BE2C (cell line): ENCODE results near the gene TMEM144.

ENCODE experiments used
- DNase-seq: peaks from one replicate; pipeline ENCODE4 v3.0.0-alpha.2; 2020
- H3K27me3 ChIP-seq: fragments of 250-450 bp; sonication (Bioruptor Pico); 2 replicates; pipeline ENCODE4 v1.5.1; 2020; ENCODE audit warnings: mild to moderate bottlenecking
- H3K36me3 ChIP-seq: fragments of 250-450 bp; sonication (Bioruptor Pico); 2 replicates; pipeline ENCODE4 v1.5.1; 2020; ENCODE audit warnings: mild to moderate bottlenecking
- H3K4me1 ChIP-seq: fragments of 250-450 bp; sonication (Bioruptor Pico); 2 replicates; pipeline ENCODE4 v1.5.1; 2020
- H3K4me3 ChIP-seq: 2 replicates; pipeline ENCODE4 v1.5.1; 2011; ENCODE audit warnings: low read depth, low read length
- H3K9me3 ChIP-seq: fragments of 250-450 bp; sonication (Bioruptor Pico); 2 replicates; pipeline ENCODE4 v1.5.1; 2020
- TF ChIP-seq, protein P1 (sequence below): IDR thresholded peaks from 2 replicates; pipeline ENCODE4 v1.5.1; 2012; ENCODE audit warnings: mild to moderate bottlenecking, low read depth, low read length

Gene TMEM144

DNA sequence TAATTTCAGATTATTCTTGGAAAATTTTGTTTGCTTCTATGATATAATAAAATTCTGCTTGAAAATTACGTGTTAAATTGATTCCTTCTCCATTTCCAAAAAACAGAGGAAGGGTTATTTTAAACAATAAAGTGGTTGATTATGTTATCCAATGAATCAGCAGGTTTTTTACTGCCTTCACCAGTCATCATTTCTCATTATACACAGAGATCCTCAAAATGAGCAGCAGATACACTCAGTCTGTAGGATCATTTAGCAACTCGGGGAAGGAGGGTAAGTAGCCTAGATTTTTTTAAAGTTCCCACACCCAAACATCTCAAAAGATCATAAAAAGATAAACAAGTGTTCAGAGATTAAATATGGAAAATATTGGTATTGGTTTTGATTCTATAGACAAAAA, 6.8 kb upstream of the TMEM144 start:
- no peak for DNase-seq
- Histone ChIP-seq H3K36me3 (no peaks in the 10 kb centered on the region), H3K27me3 (no peaks in the 10 kb centered on the region), H3K9me3 (no peaks in the 10 kb centered on the region), H3K4me3 (no peak overlapping the region), H3K4me1 (no peaks in the 10 kb centered on the region)
- TF ChIP-seq, protein P1, sequence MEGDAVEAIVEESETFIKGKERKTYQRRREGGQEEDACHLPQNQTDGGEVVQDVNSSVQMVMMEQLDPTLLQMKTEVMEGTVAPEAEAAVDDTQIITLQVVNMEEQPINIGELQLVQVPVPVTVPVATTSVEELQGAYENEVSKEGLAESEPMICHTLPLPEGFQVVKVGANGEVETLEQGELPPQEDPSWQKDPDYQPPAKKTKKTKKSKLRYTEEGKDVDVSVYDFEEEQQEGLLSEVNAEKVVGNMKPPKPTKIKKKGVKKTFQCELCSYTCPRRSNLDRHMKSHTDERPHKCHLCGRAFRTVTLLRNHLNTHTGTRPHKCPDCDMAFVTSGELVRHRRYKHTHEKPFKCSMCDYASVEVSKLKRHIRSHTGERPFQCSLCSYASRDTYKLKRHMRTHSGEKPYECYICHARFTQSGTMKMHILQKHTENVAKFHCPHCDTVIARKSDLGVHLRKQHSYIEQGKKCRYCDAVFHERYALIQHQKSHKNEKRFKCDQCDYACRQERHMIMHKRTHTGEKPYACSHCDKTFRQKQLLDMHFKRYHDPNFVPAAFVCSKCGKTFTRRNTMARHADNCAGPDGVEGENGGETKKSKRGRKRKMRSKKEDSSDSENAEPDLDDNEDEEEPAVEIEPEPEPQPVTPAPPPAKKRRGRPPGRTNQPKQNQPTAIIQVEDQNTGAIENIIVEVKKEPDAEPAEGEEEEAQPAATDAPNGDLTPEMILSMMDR, result no peak

DNA sequence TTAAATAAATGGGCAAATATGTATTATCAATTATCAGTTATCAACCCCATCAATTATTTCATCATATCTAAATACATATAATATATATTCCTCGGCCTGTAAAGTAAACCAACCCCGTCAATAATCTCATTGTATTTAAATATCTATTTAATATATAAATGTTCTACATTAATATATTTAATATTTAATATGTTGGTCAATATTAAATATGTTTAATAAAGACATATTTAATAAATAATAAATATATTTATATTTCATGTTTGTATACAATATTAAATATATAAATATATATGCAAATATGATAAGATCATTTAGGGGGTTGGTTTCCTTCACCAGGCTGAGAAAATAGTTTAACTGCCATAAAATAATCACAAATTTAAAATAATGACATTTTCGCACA, 6.4 kb upstream of the TMEM144 start:
- Histone ChIP-seq H3K27me3 (peaks cover 2% of the 10 kb centered on the region; the same call in 1 of the 2 replicates), H3K36me3 (no peaks in the 10 kb centered on the region), H3K4me1 (no peaks in the 10 kb centered on the region), H3K9me3 (no peaks in the 10 kb centered on the region), H3K4me3 (no peak overlapping the region)
- no peak for DNase-seq
- TF ChIP-seq, protein P1, result no peak

GRCh38 chr4:158208963-158209640, 1.2 kb upstream of the TMEM144 start:
- H3K4me3 ChIP-seq, result no peak overlapping the region
- TF ChIP-seq, protein P1, result no peak
- no peaks in the 10 kb centered on the region for H3K36me3 ChIP-seq
- H3K27me3 ChIP-seq, result peaks cover 12% of the 10 kb centered on the region
- H3K4me1 ChIP-seq, result no peaks in the 10 kb centered on the region
- no peaks in the 10 kb centered on the region for H3K9me3 ChIP-seq
- DNase-seq, result no peak

- Histone ChIP-seq H3K36me3 (no peaks in the 10 kb centered on the region), H3K4me1 (no peaks in the 10 kb centered on the region), H3K27me3 (peaks cover 12% of the 10 kb centered on the region), H3K9me3 (no peaks in the 10 kb centered on the region), H3K4me3 (no peak overlapping the region)
- DNase-seq, result no peak
- TF ChIP-seq, protein P1, result no peak
These were observed 936 bp downstream of the TMEM144 start for GRCh38 chr4:158211222-158211621.

- DNase-seq, result no peak
- H3K4me3 ChIP-seq, result no peak overlapping the region
- no peaks in the 10 kb centered on the region for H3K4me1 ChIP-seq
- H3K27me3 ChIP-seq, result peaks cover 12% of the 10 kb centered on the region
- H3K9me3 ChIP-seq, result no peaks in the 10 kb centered on the region
- H3K36me3 ChIP-seq, result no peaks in the 10 kb centered on the region
- TF ChIP-seq, protein P1, result no peak
These were observed 3.2 kb downstream of the TMEM144 start for GRCh38 chr4:158213466-158213865.

DNA sequence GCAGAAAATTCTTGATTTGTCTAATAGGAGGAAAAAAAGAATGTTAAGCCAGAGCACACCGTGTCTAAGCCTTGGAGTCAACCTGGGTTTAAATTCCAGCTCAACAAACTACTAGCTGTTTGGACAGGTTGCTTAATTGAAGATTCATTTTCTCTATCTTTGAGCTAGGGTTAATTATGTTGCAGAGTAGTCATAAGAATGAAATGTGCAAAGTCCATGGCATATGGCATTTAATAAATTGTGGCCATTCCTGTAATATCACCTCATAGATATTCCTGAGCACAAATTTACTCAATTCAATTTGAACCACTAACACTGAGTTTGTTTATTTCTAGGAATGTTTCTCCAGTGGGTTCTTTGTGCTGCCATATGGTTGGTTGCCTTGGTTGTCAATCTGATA, 4.6 kb downstream of the TMEM144 start:
- peaks cover 7% of the 10 kb centered on the region; the same call in 1 of the 2 replicates for H3K27me3 ChIP-seq
- TF ChIP-seq, protein P1, result no peak
- no peak for DNase-seq

More for the DNA sequence above, 4.6 kb downstream of the TMEM144 start:
- H3K36me3 ChIP-seq, result no peaks in the 10 kb centered on the region
- H3K4me1 ChIP-seq, result no peaks in the 10 kb centered on the region
- no peaks in the 10 kb centered on the region for H3K9me3 ChIP-seq
- H3K4me3 ChIP-seq, result no peak overlapping the region
